ENCODE results near the gene SRGAP2.
"Not testable (repeated sequence)": the region's sequence is repeated elsewhere in the genome, so short reads cannot be mapped to it uniquely, and the experiment has no call there.

Gene SRGAP2

GRCh38 chr1:206250953-206251681 lies 47.8 kb downstream of the SRGAP2 start:
- DNase-seq (ENCODE audit: low spot score), result not testable (repeated sequence)

- DNase-seq (ENCODE audit: low spot score), result not testable (repeated sequence)
Observed at GRCh38 chr1:206252680-206253335, 49.5 kb downstream of the SRGAP2 start.

All from kidney tubule cell (primary cell).